Measurements from ENCODE around the gene ZBTB40.

The ZBTB40 gene

GRCh38 chr1:22526677-22527076, 75.0 kb downstream of the ZBTB40 start:
- no peaks in the 10 kb centered on the region for H3K79me2 ChIP-seq (ENCODE audit: insufficient read depth, low read length)
- peaks cover 43% of the 10 kb centered on the region; the same call in 1 of the 2 replicates for H3K36me3 ChIP-seq (ENCODE audit: insufficient read depth, low read length)
- no peaks in the 10 kb centered on the region for H3K27me3 ChIP-seq (ENCODE audit: insufficient read depth, low read length, poor library complexity, severe bottlenecking)
- no peaks in the 10 kb centered on the region for H4K20me1 ChIP-seq (ENCODE audit: insufficient read depth, low read length, poor library complexity, severe bottlenecking)
- H3K9ac ChIP-seq (ENCODE audit: low read depth, low read length, poor library complexity, severe bottlenecking) = no peak overlapping the region
- no peak overlapping the region for H3K4me2 ChIP-seq (ENCODE audit: low read depth, low read length, poor library complexity, severe bottlenecking)
- H2AFZ ChIP-seq (ENCODE audit: low read length) = no peak overlapping the region
- TF ChIP-seq, protein P1, sequence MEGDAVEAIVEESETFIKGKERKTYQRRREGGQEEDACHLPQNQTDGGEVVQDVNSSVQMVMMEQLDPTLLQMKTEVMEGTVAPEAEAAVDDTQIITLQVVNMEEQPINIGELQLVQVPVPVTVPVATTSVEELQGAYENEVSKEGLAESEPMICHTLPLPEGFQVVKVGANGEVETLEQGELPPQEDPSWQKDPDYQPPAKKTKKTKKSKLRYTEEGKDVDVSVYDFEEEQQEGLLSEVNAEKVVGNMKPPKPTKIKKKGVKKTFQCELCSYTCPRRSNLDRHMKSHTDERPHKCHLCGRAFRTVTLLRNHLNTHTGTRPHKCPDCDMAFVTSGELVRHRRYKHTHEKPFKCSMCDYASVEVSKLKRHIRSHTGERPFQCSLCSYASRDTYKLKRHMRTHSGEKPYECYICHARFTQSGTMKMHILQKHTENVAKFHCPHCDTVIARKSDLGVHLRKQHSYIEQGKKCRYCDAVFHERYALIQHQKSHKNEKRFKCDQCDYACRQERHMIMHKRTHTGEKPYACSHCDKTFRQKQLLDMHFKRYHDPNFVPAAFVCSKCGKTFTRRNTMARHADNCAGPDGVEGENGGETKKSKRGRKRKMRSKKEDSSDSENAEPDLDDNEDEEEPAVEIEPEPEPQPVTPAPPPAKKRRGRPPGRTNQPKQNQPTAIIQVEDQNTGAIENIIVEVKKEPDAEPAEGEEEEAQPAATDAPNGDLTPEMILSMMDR (conservative IDR thresholded peaks at IDR 0.05; ENCODE audit: low read length) = no peak
- TF ChIP-seq EZH2phosphoT487 (IDR thresholded peaks at IDR 0.05; ENCODE audit: borderline replicate concordance) = no peak
- no peak overlapping the region for H3K4me3 ChIP-seq (ENCODE audit: low read length, poor library complexity, severe bottlenecking)
- no peaks in the 10 kb centered on the region for H3K4me1 ChIP-seq (ENCODE audit: insufficient read depth, low read length, poor library complexity, severe bottlenecking)
- H3F3A ChIP-seq (ENCODE audit: low read depth) = no peaks in the 10 kb centered on the region
- no peaks in the 10 kb centered on the region for H3K9me2 ChIP-seq (replicated peaks; ENCODE audit: low read depth, low read length)
- H3K9me3 ChIP-seq (ENCODE audit: insufficient read depth, low read depth, low read length) = no peaks in the 10 kb centered on the region

DNA sequence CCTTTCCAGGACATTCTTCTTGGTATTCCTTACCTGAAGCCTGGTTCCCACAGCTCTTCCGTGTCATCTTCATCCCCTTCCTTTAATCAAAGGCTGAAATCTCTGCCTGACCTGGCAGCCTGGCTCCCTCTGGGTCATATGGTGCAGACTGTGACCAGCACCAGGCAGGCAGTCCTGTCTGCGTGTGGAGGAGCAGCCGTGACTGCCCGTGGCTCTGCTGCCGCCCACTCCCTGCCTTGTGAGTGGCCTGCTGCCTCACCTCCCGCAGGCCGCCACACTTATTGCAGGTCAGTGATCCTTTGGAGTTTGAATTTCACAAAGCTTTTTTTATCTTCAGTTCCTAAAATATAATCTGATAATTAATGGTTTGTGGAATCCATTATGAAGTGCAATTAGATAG, 75.5 kb downstream of the ZBTB40 start:
- Histone ChIP-seq H3K36me3 (ENCODE audit: insufficient read depth, low read length) (peaks cover 39% of the 10 kb centered on the region; the same call in 1 of the 2 replicates), H3K9ac (ENCODE audit: low read depth, low read length, poor library complexity, severe bottlenecking) (no peak overlapping the region), H3K9me2 (replicated peaks; ENCODE audit: low read depth, low read length) (no peaks in the 10 kb centered on the region), H3F3A (ENCODE audit: low read depth) (no peaks in the 10 kb centered on the region), H3K4me1 (ENCODE audit: insufficient read depth, low read length, poor library complexity, severe bottlenecking) (no peaks in the 10 kb centered on the region), H3K27me3 (ENCODE audit: insufficient read depth, low read length, poor library complexity, severe bottlenecking) (no peaks in the 10 kb centered on the region), H2AFZ (ENCODE audit: low read length) (no peak overlapping the region), H3K4me2 (ENCODE audit: low read depth, low read length, poor library complexity, severe bottlenecking) (no peak overlapping the region), H3K79me2 (ENCODE audit: insufficient read depth, low read length) (no peaks in the 10 kb centered on the region), H3K9me3 (ENCODE audit: insufficient read depth, low read depth, low read length) (no peaks in the 10 kb centered on the region), H4K20me1 (ENCODE audit: insufficient read depth, low read length, poor library complexity, severe bottlenecking) (no peaks in the 10 kb centered on the region), H3K4me3 (ENCODE audit: low read length, poor library complexity, severe bottlenecking) (no peak overlapping the region)
- TF ChIP-seq, protein P1 (conservative IDR thresholded peaks at IDR 0.05; ENCODE audit: low read length) = no peak
- no peak for TF ChIP-seq EZH2phosphoT487 (IDR thresholded peaks at IDR 0.05; ENCODE audit: borderline replicate concordance)

- H3K9me3 ChIP-seq (ENCODE audit: insufficient read depth, low read depth, low read length) = no peaks in the 10 kb centered on the region
- no peak overlapping the region for H3K4me3 ChIP-seq (ENCODE audit: low read length, poor library complexity, severe bottlenecking)
- no peak overlapping the region for H2AFZ ChIP-seq (ENCODE audit: low read length)
- H3K4me1 ChIP-seq (ENCODE audit: insufficient read depth, low read length, poor library complexity, severe bottlenecking) = no peaks in the 10 kb centered on the region
- no peak overlapping the region for H3K4me2 ChIP-seq (ENCODE audit: low read depth, low read length, poor library complexity, severe bottlenecking)
- no peak overlapping the region for H3K9ac ChIP-seq (ENCODE audit: low read depth, low read length, poor library complexity, severe bottlenecking)
- peaks cover 35% of the 10 kb centered on the region; the same call in 1 of the 2 replicates for H3K36me3 ChIP-seq (ENCODE audit: insufficient read depth, low read length)
- H3K27me3 ChIP-seq (ENCODE audit: insufficient read depth, low read length, poor library complexity, severe bottlenecking) = no peaks in the 10 kb centered on the region
- H3K79me2 ChIP-seq (ENCODE audit: insufficient read depth, low read length) = no peaks in the 10 kb centered on the region
- H3F3A ChIP-seq (ENCODE audit: low read depth) = no peaks in the 10 kb centered on the region
- no peaks in the 10 kb centered on the region for H3K9me2 ChIP-seq (replicated peaks; ENCODE audit: low read depth, low read length)
- H4K20me1 ChIP-seq (ENCODE audit: insufficient read depth, low read length, poor library complexity, severe bottlenecking) = no peaks in the 10 kb centered on the region
- no peak for TF ChIP-seq EZH2phosphoT487 (IDR thresholded peaks at IDR 0.05; ENCODE audit: borderline replicate concordance)
- TF ChIP-seq, protein P1 (conservative IDR thresholded peaks at IDR 0.05; ENCODE audit: low read length) = no peak; the same call in 1 of the 2 replicates
Measured at GRCh38 chr1:22527555-22528296, 76.1 kb downstream of the ZBTB40 start.
